NCI-H2196 treated with DMSO at 0.1 percent for 48 hours (cell line): ENCODE data around the gene HOXB2.

Experiments used
- DNase-seq: peaks from one replicate; lab custom pipeline; 2025; ENCODE audit not compliant: unreplicated experiment; lab: John Stamatoyannopoulos, UW

Gene HOXB2

DNA sequence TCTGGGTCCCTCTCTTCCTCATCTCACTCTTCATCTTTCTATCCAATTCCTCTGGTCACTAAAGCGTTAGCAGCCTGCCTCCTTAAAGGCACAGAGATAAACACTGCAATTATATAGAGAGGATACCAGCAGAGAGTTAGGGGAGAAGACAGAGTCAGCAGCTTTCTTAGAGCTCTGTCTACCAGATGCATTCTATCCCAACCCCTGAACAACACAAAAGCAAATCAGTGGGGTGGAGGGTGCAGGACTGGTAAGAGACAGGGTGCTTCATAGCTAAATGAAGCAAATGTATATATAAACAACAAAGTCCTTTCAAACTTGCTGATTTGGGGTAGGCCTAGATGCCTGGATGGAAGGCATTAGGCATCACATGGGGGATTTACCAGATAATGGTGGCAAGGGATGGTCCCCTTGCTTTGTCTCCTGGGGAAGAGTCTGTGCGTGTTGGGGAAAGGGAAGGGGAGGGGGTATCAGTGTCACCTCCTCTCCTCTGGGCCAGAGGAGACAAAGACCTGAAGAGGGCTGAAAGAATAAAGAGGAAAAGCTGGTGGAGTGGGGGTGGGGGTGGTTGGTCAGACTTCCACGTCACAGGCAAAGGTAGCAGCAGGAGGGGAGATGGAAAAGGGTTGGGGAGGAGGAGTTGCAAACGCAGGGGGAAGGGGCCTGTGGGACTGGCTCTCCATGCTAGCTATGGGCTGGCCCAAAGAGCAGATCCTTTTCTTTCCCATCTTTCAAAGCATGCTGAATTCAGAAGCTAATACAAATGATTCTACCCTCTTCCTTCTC is 21.2 kb upstream of the HOXB2 start:
- no peak for DNase-seq

DNA sequence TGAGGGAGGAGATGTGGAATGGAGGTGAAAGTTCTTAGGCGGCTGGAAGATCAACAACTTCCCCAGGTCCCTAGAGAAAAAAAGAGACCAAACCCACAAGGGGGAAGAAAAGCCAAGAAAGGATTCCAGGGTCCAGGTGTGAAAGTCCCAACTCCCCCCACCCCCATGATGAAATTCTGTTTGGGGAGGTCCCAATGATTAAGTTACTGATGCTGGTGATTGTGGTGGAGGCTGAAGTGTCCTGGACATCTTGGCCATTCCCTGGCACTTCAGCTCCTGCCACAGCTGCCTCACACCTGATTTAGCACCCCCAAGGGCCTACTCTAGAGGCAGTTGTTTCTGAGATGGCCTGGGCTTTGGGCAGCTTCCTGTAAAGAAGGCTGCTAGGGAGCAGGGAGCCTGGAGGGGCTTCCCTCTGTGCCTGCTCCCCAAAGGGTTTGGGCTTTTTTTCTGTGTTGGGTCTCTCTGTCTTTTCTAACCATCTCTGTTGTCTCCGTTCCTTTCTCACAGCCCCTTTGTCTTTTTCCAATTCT is 20.2 kb upstream of the HOXB2 start:
- no peak for DNase-seq

DNA sequence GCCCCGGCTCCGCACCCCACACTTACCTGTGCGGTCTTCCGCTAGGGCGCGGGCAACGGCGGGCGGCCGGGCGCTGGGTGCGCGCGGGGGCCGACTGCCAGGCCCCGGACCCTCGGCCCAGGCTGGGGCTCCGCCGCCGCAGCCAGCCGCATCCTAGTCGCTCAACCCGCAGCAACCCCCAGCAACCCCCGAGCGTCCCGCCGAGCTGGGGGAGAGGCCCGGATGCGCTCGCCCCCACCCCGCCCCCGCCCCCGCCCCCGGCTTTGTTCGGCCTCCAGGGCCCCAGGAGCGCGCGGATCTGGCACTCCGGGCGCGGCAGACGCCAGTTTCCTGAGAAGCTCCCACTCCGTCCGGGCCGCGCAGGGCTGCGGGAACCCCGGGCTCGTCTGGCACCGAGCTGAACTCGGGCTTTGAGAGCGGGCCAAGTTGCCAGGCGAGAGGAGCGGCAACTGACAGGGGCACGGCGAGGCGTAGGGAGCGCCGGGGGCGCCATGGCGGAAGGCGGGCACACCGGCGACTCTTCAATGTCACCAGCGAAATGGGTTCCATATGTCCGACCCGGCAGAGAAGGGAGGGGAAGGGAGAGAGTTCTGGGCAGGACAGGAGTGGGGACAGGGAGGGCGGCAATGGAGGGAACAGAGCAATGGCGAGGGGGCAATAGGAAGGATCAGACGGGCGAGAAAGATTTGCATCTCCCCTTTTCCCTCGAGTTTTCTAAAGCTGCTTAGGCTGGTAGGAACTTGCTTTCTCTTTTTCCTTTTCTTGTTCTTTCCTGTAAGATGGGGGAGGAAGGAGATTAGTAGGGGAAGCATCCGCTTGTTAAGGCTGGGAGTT is 19.5 kb upstream of the HOXB2 start:
- DNase-seq, result no peak

DNA sequence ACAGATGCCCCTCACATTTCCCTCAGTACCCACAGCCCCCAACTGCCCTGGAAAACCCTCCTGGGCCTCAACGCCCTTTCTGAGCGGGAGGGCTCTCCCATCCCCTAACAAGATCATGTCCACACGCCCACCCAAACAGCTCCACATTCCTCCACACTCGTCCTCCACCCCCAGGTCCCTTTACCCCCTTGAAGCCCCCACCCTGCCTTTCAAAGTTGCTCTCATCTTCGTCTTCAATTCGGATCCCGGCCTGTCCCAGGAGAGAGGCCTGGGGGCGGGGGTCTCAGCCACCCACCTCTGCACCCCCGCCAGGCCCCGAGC is 18.9 kb upstream of the HOXB2 start:
- no peak for DNase-seq

DNA sequence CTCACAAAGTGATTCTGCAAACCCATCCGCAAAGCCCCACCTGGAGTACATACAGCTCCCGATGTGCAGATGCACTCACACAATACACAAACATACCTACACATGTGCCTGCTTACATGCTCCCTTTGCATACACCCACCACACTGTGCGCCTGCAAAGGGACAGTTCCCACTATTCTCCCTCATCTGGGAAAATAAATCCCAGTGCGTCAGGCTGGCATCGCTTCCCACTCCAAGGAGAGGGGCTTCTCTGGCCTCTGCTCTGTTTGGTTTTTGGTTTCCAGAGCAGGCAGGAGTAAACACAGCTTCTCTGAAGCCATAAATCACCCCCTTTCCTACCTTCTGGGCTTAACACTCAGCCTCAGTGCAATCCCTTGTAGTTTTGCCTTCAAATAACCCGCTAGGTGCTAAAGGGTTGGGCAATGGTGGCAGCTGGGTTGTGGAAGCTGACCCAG is 18.5 kb upstream of the HOXB2 start:
- DNase-seq, result no peak

DNA sequence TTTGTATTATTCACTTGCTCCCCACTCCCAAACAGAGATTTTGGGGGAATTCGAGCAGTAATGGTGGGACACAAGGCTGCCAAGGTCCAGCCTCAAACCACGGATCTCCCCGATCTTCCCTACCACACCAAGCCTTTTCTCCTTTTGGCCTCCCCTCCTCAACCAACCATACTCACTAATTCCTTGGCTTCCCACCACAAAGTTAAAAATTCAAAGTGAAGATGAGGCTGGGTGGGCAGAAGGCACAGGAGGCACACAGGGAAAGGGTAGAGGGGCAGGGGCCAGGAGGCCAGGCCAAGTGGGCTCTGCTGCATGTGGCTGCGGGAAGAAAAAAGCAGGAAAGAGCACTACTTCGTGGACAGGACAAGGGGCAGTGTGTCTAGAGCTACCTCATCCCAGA is 18.0 kb upstream of the HOXB2 start:
- no peak for DNase-seq

DNA sequence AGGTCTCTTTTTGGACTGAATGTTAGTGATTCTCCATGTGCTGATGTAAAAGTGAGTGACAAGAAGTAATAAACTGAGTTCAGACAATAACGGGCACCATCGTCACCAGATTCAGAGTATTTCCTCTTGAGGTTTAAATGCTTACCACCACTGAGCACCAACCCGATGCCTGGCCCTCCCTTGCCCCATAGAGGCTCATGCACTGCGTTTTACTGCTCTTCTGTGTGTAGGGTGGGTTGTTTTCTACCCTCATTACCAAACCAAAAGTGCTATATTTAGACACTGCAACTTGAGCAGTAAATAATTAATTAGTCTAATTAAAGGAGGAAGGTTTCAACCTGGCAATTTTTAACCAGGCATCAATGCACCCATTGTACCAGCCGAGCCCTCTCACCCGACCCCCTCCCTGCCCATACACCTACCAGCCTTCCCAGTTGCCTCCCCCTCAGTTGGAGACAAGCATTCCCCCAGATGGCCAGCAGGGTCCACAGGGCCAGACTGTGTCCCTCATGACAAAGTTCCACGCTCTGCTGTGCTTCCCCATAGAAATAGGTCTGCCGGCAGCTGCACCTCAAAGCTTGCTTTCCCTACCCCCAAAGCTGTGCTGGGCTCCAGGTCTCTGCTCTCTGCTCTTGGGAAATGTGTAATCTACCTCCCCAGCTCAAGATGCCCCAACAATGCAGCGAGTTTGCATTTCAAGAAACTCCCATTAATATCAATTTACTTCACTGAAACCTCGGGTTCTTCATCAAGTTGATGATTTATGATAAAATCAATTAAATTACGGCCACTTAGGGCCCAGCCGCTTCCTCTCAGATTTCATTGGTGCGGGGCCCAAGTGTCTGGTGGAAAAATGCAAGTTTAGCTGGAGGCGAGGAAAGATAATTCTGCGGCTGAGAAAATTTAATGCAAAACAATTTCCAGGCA is 17.2 kb upstream of the HOXB2 start:
- no peak for DNase-seq

DNA sequence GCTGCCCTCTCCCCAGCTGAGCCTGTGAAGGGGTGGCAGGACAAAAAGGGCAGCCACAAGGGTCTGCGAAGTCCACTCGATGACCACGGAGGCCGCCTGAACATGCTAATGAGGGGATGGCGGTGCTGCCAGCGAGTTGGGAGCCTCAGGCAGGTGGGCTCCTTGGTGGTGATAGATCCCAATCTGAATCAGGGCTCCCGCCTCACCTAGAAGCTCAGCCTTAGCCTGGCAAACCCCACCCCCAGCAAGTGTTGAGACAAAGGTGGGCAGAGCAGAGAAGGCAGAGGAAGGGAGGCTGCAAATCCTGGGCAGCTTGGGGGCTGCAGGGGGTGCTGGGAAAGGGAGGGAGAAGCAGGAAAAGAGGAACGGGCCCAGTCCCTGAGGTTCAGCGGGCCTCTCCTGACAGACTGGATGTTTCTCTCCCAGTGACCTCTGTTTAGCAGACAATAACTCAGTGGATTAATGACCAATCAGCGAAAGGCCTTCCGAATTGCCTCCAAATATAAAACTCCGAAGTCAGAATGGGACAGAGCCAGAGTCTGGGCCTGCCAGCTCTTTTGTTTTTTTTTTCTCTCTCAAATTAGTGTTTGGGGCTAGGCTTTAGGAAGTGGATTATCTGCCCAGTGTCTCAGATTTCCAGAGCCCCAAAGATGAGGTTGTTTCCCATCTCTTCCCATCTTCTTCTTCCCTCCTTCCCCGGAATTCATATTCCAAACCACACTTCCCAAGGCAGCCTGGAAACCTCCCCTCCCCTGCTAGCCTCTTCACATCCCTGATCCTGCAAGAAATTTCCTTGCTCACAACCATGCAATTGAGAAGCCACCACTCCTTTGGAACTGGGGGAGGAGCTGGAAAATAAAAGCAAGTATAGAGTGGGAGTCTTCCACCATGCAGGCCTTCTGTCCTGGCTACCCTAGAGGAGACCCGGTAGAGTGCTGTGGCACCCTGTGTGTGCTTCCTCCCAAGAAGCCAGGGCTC is 15.2 kb upstream of the HOXB2 start:
- no peak for DNase-seq

DNA sequence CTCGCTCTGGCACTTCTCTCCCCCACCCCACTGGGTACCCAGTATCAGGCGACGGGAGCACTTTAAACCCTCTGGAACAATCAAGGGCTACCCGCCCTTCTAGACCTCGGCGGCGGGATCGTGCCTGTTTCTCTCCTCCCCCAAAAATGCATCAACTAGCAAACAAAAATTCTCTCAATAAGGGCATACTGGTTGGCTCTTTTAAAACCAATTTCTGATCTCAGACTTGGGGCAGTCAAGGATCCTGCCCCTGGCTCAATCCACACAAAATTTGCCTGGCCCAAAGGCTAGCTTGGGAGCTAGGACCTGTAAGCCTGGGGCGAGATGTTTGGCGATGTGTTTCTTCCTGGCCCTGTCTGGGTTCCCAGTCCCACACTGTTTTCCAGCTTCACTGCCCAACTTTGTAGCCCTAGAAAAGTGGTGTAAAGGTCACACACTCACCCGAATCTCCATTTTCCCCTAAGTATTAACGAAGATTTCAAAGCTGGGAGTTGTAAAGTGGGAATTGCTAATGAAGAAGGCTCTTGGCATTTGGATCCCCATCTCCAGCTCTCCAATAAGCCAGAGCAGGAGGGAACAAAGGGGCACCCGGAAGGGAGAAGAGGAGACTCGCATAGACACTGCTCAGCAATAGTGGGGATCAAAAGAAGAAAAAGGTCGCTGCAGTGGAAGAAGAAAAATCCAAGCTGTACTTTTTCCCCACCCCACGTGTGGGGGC is 14.4 kb upstream of the HOXB2 start:
- no peak for DNase-seq

DNA sequence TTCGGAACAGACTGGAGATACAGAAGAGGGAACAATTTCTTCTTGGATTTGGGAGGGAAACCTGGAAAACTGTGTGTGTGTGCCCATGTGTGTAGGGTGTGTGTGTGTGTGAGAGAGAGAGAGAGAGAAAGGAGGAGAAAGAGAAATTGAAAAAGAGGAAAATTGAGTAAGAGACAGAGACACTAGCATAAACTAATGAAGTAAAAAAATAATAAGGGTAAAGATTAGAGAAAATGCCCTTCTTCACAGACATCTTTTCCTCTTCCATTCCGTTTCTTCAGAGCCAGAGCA is 13.9 kb upstream of the HOXB2 start:
- DNase-seq, result no peak

DNA sequence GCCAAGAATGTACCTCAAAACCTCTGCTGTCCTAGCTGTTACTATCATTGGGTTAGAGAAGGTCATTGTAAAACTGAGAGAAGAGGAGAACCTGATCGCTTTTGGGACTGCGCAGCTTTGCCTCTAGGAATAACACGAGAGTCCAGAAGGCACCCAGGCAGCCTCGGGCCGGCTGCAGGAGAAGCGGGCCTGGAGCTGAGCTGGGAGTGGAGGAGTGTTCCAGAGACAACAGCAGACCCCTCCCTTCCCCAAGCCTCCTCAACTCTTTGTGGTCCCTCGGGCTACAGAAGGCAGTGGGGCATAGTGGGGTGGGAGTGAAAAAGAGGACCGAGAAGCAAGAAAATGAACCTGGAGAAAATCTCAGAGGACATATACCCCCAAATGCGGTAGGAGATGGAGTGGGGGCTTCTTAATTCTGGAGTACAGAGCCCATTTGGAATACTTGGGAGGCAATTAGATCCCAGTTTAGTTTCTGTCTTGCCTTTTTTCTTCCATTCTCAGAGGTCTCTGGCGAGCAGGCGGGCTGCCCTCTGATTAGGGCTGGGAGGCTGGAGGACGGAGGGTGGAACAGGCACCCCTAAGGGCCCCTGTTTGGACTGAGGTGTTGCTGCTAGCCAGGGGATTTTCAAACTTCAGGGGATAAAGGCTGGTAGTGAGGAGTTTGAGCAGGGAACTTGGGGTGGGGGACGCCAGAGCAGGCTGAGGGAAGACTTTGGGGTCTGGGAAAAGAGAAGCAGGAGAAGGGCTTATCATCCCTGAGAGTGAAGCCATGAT is 13.3 kb upstream of the HOXB2 start:
- no peak for DNase-seq

DNA sequence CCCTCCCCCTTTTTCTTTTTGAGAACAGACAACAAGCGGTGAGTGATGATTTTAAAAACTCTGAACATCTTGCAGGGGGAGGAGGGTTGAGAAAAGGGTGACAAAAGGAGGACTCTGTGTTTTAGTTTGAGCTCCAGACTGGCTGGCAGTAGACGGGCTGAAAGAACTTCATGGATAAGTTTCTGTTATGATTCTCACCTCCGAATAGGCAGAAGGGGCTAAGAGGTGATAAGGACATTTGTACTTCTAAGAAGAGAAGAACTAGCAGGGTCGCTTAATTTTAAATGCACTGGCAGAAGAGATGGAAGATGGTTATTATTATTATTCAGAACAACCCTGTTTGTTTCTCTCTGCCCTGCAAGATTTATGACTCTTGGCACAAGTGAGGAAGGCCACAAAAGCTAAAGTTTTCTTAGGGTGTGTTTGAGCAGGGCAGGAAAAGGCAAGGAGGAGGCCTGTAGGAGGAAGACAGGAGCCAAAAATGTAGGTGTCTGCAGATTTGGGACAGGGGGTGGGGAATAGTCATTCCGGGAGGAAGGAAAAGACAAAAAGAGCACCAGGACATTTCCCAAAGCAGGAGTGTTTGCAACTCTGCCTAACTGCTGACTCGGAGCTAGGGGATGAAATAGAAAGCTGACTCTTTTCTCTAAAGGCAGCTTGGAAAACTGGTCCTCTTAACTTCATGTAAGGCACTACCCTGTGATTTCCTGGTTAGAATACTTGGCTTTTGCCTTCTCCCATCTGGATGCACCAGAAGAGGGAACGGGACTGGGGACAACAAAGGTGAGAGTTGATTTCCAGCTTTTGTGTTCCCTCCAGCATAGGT is 11.9 kb upstream of the HOXB2 start:
- DNase-seq, result no peak

DNA sequence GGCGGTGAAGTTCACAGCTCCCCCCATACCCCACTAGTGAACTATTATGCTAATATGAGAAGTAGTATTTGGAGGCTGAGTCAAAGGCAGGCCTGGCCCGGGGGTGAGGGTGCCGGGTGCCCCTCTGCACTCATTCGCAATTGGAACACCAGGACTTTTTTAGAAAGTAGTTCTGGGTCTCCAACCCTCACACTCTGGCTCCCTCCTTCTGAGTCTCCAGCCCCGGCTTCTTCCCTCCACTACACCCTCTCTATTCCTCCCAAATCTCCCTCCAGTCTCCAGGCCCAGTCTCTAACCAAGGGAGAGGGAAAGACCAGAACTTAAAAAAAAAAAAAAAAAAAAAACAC is 11.3 kb upstream of the HOXB2 start:
- DNase-seq, result no peak

DNA sequence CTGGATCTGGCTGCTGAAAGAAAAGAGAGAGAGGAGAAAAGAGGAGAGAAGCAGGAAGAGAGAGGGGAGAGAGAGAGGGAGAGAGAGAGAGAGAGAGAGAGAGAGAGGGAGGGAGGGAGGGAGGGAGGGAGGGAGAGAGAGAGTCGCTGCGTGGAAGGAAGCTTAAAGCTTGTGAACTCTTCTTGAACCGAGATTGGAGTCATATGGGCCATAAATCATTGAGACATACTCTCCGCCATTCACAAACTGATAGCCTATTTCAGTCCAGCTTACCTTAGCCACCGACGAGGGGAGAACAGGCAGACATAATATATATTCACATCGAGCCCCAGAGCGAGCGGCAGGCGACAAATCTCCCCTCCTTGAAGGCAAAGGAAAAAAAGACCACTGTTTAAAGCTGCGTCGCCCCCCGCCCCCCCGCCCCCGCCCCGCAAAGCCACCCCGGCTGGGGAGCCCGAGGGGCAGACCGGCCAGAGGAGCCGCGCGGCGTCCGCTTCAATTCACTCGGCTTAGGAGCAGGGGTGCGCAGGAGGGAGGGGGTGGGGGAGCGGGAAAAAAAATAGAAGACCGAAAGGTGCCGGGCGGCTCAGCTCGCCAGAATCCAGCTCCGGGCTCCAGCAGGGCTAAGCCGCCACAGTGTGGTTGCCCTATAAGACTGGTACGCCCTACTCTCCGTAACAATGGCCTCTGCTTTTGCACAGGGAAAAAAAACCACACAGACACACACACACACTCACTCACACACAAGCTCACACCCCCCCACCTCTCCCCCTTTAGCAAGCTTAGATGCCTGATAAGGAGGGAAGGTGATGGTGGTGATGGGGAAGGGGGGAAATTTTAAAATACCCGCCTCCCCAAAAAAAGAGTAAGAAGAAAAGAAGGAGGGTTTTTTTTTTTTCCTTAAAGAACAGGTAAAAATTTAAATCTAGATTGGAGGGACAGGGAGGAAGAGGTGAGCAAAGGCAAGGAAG is 10.6 kb upstream of the HOXB2 start:
- no peak for DNase-seq

DNA sequence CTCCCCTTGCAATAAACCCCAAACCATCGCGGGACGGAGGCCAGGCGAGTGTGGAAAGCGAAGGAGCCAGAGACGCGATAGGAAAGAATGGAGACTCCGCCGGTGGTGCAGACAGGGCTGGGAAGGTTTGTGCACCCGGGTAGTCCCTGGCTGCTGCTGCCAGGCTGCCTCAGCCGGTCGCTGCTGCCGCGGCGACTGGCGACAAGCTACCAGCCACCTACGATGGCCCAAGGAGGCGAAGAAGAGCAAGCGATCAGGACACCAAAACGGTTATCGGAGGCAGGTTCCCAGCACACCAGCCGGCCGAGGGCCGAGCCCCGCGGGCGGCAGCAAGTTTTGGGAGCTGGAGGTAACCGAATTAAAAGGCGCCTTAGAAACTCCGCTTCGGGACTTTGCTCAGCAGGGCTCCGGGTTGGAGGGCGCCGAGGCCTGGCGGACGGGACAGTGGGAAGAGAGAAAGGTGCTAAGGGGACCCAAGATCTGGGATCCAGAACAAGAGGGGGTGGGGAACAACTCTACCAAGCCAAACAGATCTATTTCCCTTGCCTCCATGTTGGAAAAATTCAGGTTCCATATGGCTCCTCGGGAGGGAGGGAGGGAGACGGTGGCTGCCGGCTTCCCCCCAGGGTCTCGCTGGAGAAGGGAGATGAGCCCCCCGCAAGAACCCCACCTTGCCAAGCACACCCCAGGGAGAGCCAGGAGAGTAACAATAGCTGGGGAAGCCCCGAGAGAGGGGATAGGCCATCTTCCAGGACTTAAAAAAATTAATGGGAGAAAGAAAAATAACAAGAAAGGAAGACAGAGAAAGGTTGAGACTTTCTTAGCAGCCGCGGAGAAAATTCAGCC is 9.7 kb upstream of the HOXB2 start:
- no peak for DNase-seq

DNA sequence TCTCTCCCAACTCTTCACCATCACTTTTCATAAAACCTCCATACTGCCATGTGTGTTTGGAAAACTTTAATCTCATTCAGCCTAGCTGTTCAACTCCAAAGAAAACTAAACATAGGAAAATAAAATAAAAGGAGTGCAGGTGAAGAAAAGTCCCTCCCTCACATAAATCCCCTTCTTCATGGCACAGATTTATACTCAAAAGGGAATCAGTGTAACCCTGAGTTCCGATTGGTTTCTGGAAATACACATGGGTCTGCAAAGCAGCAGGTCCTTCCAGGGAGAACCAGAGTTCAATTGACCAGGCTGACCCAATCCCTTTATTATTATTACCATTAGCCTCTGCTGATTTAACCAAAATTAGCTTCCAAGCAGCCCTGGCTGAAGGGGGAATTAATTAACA is 8.9 kb upstream of the HOXB2 start:
- DNase-seq, result no peak
